HG03135 (cell line): ENCODE results near the gene PFKFB2.
A peak's percentile ranks its signal among the peaks of the same experiment; 100 is the strongest.

Experiments used
- ATAC-seq: cut with Tn5 transposase; IDR thresholded peaks from one replicate; pipeline ENCODE4 v1.9.1; 2021; ENCODE audit warnings: mild to moderate bottlenecking, moderate library complexity; ENCODE audit not compliant: unreplicated experiment

The PFKFB2 gene

GRCh38 chr1:207052911-207053769, at the start of gene PFKFB2:
Gene PFKFB2, plus strand, starts transcription at chr1:207053275. Its CDS starts 1,443 bp downstream, at chr1:207054718.
- peak; percentile 82 for ATAC-seq

- no peak for ATAC-seq
Observed at GRCh38 chr1:207004931-207005830, 47.9 kb upstream of the PFKFB2 start.

- no peak for ATAC-seq
Observed at GRCh38 chr1:207006083-207006482, 47.0 kb upstream of the PFKFB2 start.

- no peak for ATAC-seq
Observed at GRCh38 chr1:207006914-207007313, 46.2 kb upstream of the PFKFB2 start.

- no peak for ATAC-seq
Observed at GRCh38 chr1:207007352-207008033, 45.6 kb upstream of the PFKFB2 start.

- ATAC-seq, result no peak
Observed at GRCh38 chr1:207009182-207009850, 43.8 kb upstream of the PFKFB2 start.

GRCh38 chr1:207009945-207010344, 43.1 kb upstream of the PFKFB2 start:
- no peak for ATAC-seq

- ATAC-seq, result no peak
Observed at GRCh38 chr1:207010726-207011125, 42.3 kb upstream of the PFKFB2 start.

GRCh38 chr1:207013321-207014085, 39.6 kb upstream of the PFKFB2 start:
- ATAC-seq, result no peak

GRCh38 chr1:207014728-207015127, 38.3 kb upstream of the PFKFB2 start:
- ATAC-seq, result no peak

- no peak for ATAC-seq
Observed at GRCh38 chr1:207015791-207016190, 37.3 kb upstream of the PFKFB2 start.

- ATAC-seq, result no peak
Observed at GRCh38 chr1:207017615-207018559, 35.2 kb upstream of the PFKFB2 start.

- ATAC-seq, result no peak
Observed at GRCh38 chr1:207018707-207019106, 34.4 kb upstream of the PFKFB2 start.

- ATAC-seq, result no peak
Observed at GRCh38 chr1:207019161-207019560, 33.9 kb upstream of the PFKFB2 start.

GRCh38 chr1:207019661-207020060, 33.4 kb upstream of the PFKFB2 start:
- no peak for ATAC-seq

- no peak for ATAC-seq
Observed at GRCh38 chr1:207020065-207020708, 32.9 kb upstream of the PFKFB2 start.

- ATAC-seq, result no peak
Observed at GRCh38 chr1:207020709-207021107, 32.4 kb upstream of the PFKFB2 start.

- no peak for ATAC-seq
Observed at GRCh38 chr1:207021139-207021861, 31.8 kb upstream of the PFKFB2 start.
